Gastrocnemius medialis (tissue), 4 donors: ENCODE data around the gene DROSHA. TPM values are rescaled to one million over a fixed set of nuclear protein-coding genes. Genes with fewer than 3 reads are reported as not detected.

Source experiments
- ATAC-seq, 2 donors: fragments of 150-250 bp; one replicate each; pipeline ENCODE4 v1.9.1; 2016
- DNase-seq, 2 donors: peaks; one replicate each; pipeline ENCODE4 v3.0.0-alpha.2; 2019
- H3K27ac ChIP-seq, 4 donors: fragments of 200-600 bp; sonication (generic); 1 replicate in 1 of 4; 2 replicates in 3 of 4; pipeline ENCODE4 v1.5.1; 2016 to 2018; ENCODE audit warnings: mild to moderate bottlenecking in 2 of 4, moderate library complexity in 1 of 4
- H3K27me3 ChIP-seq, 3 donors: fragments of 200-600 bp; sonication (generic) in 2 of 3; 1 replicate in 1 of 3; 2 replicates in 2 of 3; pipeline versions ENCODE4 v1.5.1 to v1.6.0; 2016 to 2019; ENCODE audit warnings: mild to moderate bottlenecking in 1 of 3, moderate library complexity in 1 of 3
- H3K36me3 ChIP-seq, 2 donors: fragments of 200-600 bp; sonication (generic) in 1 of 2; one replicate each; pipeline ENCODE4 v1.5.1; 2017 to 2018
- H3K4me1 ChIP-seq, 2 donors: fragments of 200-600 bp; sonication (generic) in 1 of 2; one replicate each; pipeline ENCODE4 v1.5.1; 2016 to 2017; ENCODE audit warnings: mild to moderate bottlenecking in 2 of 2
- H3K4me3 ChIP-seq, 4 donors: fragments of 200-600 bp; sonication (generic) in 3 of 4; 1 replicate in 1 of 4; 2 replicates in 3 of 4; pipeline ENCODE4 v1.5.1; 2016 to 2019; ENCODE audit warnings: mild to moderate bottlenecking in 2 of 4
- H3K9me3 ChIP-seq, 3 donors: fragments of 200-600 bp; sonication (generic) in 2 of 3; 1 replicate in 1 of 3; 2 replicates in 2 of 3; pipeline ENCODE4 v1.5.1; 2016 to 2019
- CTCF ChIP-seq, 5 experiments: fragments of 450-650 bp in 3 of 5; fragments of 200-600 bp in 2 of 5; sonication (generic) in 2 of 5; IDR thresholded peaks in 4 of 5; conservative IDR thresholded peaks in 1 of 5; 1 replicate in 4 of 5; 2 replicates in 1 of 5; pipeline ENCODE4 v1.5.1; 2016 to 2019; ENCODE audit warnings: antibody characterized with exemption in 5 of 5, mild to moderate bottlenecking in 3 of 5, moderate library complexity in 3 of 5
- POLR2A ChIP-seq, 2 donors: fragments of 450-650 bp; IDR thresholded peaks; one replicate each; pipeline ENCODE4 v1.6.1; 2017; ENCODE audit warnings: antibody characterized with exemption in 2 of 2, mild to moderate bottlenecking in 2 of 2, moderate library complexity in 2 of 2
- in situ Hi-C, 4 donors: fragments of 200-750 bp; cut with MboI; loops; one replicate each; pipeline versions ENCODE4 v1.15.0 to v1.8.0; 2017; ENCODE audit warnings: low sequenced_read_pairs in 4 of 4
- intact Hi-C: fragments of 100-400 bp; cut with DNase I; formaldehyde crosslinking; loops from one replicate; pipeline ENCODE4 v1.15.1; 2023; ENCODE audit warnings: low total_unique reads
- total RNA-seq, 4 donors: library from RNA; depleted of rRNA; stranded (reverse); fragments of >200 nt; gene quantifications; one replicate each; pipeline versions ENCODE4 v1.1.0 to v1.2.3, GENCODE V29; 2016

DROSHA gene
- total RNA-seq, 4 donors from 2014 or later, result 9.2 to 28.8 (median 28.4) TPM

DNA sequence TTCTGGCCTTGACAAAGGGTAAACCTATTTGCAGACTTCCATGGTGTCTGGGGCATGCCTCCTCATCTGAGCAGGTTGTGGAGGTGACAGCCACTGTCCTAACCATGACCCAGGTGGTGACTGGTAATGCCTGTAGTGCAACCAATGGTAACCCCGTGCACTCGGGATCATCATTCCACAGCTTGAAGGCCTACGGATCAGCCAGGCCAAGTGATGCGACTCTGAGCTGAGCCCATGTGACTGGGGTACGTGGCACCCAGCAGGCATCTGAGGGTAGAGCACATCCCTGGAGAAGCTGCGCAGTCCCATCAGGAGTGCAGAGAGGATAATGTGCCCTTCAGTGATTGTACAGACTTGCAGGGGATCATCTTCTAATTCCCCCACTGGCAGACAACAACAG is 35.0 kb downstream of the DROSHA start:
- H3K9me3 ChIP-seq, result no peaks in the 10 kb centered on the region
- DNase-seq, result no peak
- H3K4me1 ChIP-seq, result no peaks in the 10 kb centered on the region
- no peak for ATAC-seq
- no peak overlapping the region for H3K27ac ChIP-seq
- no peak overlapping the region for H3K4me3 ChIP-seq
- no peak for TF ChIP-seq CTCF (IDR thresholded peaks at IDR 0.05 in 4 of 5, conservative IDR thresholded peaks at IDR 0.05 in 1 of 5)
- TF ChIP-seq POLR2A (IDR thresholded peaks at IDR 0.05), result no peak
- H3K27me3 ChIP-seq, result no peaks in the 10 kb centered on the region
- intact Hi-C loops (no loop called here), in situ Hi-C loops (no loop called here)
- H3K36me3 ChIP-seq, result peaks cover 0 to 88% of the 10 kb centered on the region in 2 donors

GRCh38 chr5:31496301-31496700 is 35.6 kb downstream of the DROSHA start:
- ATAC-seq (no peak), DNase-seq (no peak)
- H3K27me3 ChIP-seq, result no peaks in the 10 kb centered on the region
- no peak overlapping the region for H3K27ac ChIP-seq
- no peaks in the 10 kb centered on the region for H3K9me3 ChIP-seq
- TF ChIP-seq CTCF (IDR thresholded peaks at IDR 0.05 in 4 of 5, conservative IDR thresholded peaks at IDR 0.05 in 1 of 5) (no peak), POLR2A (IDR thresholded peaks at IDR 0.05) (no peak)
- H3K4me3 ChIP-seq, result no peak overlapping the region
- peaks cover 0 to 90% of the 10 kb centered on the region in 2 donors for H3K36me3 ChIP-seq
- intact Hi-C loops (no loop called here), in situ Hi-C loops (no loop called here)
- no peaks in the 10 kb centered on the region for H3K4me1 ChIP-seq

- ATAC-seq (no peak), DNase-seq (no peak)
- in situ Hi-C loops, result no loop called here
- no peak for TF ChIP-seq POLR2A (IDR thresholded peaks at IDR 0.05)
- no peak for TF ChIP-seq CTCF (IDR thresholded peaks at IDR 0.05 in 4 of 5, conservative IDR thresholded peaks at IDR 0.05 in 1 of 5)
- Histone ChIP-seq H3K27me3 (no peaks in the 10 kb centered on the region), H3K9me3 (no peaks in the 10 kb centered on the region), H3K4me3 (no peak overlapping the region), H3K4me1 (no peaks in the 10 kb centered on the region), H3K27ac (no peak overlapping the region), H3K36me3 (peaks cover 0 to 83% of the 10 kb centered on the region in 2 donors)
- intact Hi-C loops, result no loop called here
These were observed 36.6 kb downstream of the DROSHA start for GRCh38 chr5:31495336-31495735.

DNA sequence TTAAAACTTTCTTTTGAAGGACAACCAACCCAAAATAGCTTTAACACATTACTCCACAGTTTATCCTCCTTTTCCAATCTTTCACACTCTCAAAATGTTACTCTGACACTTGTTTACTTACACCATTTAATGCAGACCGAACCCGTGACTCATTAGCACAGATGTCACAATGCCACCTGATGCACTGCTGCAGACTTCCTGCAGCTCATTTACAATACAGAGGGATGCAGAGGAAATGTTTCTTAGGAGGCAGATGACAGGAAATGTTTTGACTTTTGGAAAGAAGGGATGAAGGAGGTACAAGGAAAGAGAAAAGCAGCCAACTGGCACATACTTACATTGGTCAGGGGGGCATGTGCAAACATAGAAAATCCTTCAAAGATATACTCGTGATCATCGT is 39.0 kb downstream of the DROSHA start:
- H3K9me3 ChIP-seq, result no peaks in the 10 kb centered on the region
- in situ Hi-C loops (no loop called here), intact Hi-C loops (no loop called here)
- no peak overlapping the region for H3K4me3 ChIP-seq
- H3K36me3 ChIP-seq, result peaks cover 0 to 69% of the 10 kb centered on the region in 2 donors
- TF ChIP-seq POLR2A (IDR thresholded peaks at IDR 0.05) (no peak), CTCF (IDR thresholded peaks at IDR 0.05 in 4 of 5, conservative IDR thresholded peaks at IDR 0.05 in 1 of 5) (no peak)
- H3K4me1 ChIP-seq, result no peaks in the 10 kb centered on the region
- H3K27me3 ChIP-seq, result no peaks in the 10 kb centered on the region
- ATAC-seq (no peak), DNase-seq (no peak)
- H3K27ac ChIP-seq, result no peak overlapping the region

DNA sequence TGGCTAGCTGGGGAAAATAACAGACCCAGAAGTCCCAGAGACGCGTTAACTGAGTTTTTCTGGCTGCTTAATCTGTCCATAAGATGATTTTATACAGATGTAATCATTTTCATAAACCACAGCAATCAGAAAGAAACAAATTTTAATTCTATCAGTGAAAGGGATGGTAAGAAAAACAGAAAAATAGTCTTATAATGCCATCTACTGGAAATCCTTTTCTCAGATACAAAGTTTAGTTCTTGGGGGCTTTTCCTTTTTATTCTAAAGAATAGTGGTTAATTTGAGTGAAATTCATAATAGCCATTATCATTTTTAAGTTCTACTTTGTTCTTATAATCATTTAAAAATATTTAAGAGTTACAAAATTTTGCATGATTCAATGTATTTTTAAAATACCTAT is 44.4 kb downstream of the DROSHA start:
- H3K36me3 ChIP-seq, result peaks cover 0 to 28% of the 10 kb centered on the region in 2 donors
- intact Hi-C loops, result no loop called here

More for the DNA sequence above, 44.4 kb downstream of the DROSHA start:
- no peak overlapping the region for H3K27ac ChIP-seq
- H3K9me3 ChIP-seq, result no peaks in the 10 kb centered on the region
- TF ChIP-seq POLR2A (IDR thresholded peaks at IDR 0.05), result no peak
- TF ChIP-seq CTCF (IDR thresholded peaks at IDR 0.05 in 4 of 5, conservative IDR thresholded peaks at IDR 0.05 in 1 of 5), result no peak
- peaks cover 16 to 17% of the 10 kb centered on the region in 2 donors for H3K4me1 ChIP-seq
- H3K4me3 ChIP-seq, result no peak overlapping the region
- in situ Hi-C loops, result no loop called here
- ATAC-seq (no peak), DNase-seq (no peak)
- H3K27me3 ChIP-seq, result no peaks in the 10 kb centered on the region
